Measurements from ENCODE around the gene EGFL7. TPM values are rescaled to one million over a fixed set of nuclear protein-coding genes. Genes with fewer than 3 reads are reported as not detected.

The EGFL7 gene
- total and polyA plus RNA-seq, 9 donors = 56.8 to 95.9 (median 63.7) TPM

DNA sequence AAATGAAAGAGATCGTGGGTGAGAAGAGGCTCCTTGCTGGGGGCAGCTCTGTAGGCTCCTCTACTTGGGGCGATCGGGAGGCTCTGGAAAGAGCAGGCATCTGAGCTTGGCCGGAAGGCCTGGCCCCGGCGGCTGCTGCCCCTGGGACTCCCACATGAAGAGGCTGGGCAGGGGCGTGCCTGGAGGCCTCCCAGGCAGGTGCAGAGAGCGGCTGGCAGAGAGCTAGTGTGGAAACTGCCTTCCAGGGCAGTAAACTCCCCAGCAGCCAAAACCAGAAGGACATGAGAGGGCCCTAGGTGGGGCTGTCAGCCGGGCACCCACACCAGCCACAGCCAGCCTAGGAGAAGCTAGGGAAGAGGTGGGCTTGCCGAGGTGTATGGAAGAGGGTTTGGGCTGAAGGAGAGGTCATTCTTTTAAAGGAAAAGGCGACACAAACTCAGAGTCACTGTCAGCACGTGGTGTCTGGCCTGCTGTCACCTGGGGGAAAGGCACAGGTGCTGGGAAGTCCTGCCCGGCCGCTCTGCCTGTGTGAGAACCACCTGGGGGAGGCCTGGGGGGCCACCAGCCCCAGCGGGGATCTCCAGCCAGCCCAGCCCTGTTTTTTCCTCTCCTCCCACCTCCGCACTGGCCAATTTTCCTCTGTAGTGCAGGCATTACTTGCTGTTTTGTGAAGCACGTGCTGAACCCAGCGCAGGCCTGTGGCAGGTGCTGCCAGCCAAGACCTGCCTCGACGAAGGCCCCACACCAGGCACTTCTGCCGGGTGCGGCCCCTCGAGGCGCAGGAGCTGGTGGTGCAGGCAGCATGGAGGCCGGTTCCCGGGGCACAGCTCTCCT is 44.8 kb upstream of the EGFL7 start:
- H3K4me3 ChIP-seq (ENCODE audit: low read length) = no peak overlapping the region
- H3K27ac ChIP-seq (ENCODE audit: low read length) = no peak overlapping the region
- H3K36me3 ChIP-seq (ENCODE audit: control insufficient read depth, insufficient read depth, low read length) = no peaks in the 10 kb centered on the region
- no peaks in the 10 kb centered on the region for H3K27me3 ChIP-seq (ENCODE audit: control insufficient read depth, insufficient read depth, low read length)
- H3K4me1 ChIP-seq (ENCODE audit: control insufficient read depth, insufficient read depth, low read length) = peaks cover 62% of the 10 kb centered on the region
- WGBS (ENCODE audit: insufficient coverage) = 48% methylated on average over 18 of the region's 26 CpGs
- no peaks in the 10 kb centered on the region for H3K9me3 ChIP-seq (replicated peaks; ENCODE audit: control insufficient read depth, low read depth, low read length)
- DNase-seq = no peak

GRCh38 chr9:136618580-136619547 is 43.9 kb upstream of the EGFL7 start:
- Histone ChIP-seq H3K4me1 (ENCODE audit: control insufficient read depth, insufficient read depth, low read length) (peaks cover 68% of the 10 kb centered on the region), H3K36me3 (ENCODE audit: control insufficient read depth, insufficient read depth, low read length) (no peaks in the 10 kb centered on the region), H3K27me3 (ENCODE audit: control insufficient read depth, insufficient read depth, low read length) (no peaks in the 10 kb centered on the region), H3K27ac (ENCODE audit: low read length) (no peak overlapping the region), H3K9me3 (replicated peaks; ENCODE audit: control insufficient read depth, low read depth, low read length) (no peaks in the 10 kb centered on the region), H3K4me3 (ENCODE audit: low read length) (no peak overlapping the region)
- no peak for DNase-seq
- 71% methylated on average over 19 of the region's 27 CpGs for WGBS (ENCODE audit: insufficient coverage)

DNA sequence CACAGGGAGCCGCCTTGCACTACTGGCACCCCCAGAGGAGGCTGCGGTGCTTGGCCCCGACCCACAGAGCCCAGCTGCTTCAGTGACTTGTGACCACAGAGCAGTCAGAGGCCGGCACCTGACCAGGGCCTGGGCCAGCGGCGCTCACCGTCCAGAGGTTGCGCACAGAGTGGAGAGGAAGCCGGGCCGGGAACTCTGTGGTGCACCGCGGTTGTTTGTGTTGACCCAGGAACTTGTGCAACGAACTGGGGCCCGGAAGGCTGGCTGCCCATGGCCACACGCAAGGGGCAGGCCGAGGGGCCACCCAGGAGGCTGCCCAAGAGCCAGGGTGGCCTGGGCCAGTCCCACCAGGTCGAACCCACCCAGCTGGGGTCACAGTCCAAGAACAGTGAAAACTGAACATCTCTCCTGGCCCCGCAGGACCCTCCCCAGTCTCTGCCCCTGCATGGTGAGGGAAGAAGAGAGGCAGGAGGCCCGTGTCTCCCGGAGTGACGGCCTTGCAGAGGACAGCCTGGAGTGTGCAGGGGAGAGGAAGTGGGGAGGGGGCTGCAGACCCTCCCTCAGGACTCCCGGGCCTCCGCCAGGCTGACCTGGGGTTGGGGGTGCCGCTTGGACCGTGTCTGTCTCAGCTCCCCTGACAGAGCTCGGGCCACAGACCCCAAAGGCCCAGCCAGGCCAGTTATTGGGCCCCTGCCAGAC is 42.8 kb upstream of the EGFL7 start:
- 63% methylated on average over 18 of the region's 26 CpGs for WGBS (ENCODE audit: insufficient coverage)
- peak; percentile 67 for DNase-seq
- Histone ChIP-seq H3K36me3 (ENCODE audit: control insufficient read depth, insufficient read depth, low read length) (no peaks in the 10 kb centered on the region), H3K4me1 (ENCODE audit: control insufficient read depth, insufficient read depth, low read length) (peaks cover 69% of the 10 kb centered on the region), H3K4me3 (ENCODE audit: low read length) (no peak overlapping the region), H3K9me3 (replicated peaks; ENCODE audit: control insufficient read depth, low read depth, low read length) (no peaks in the 10 kb centered on the region), H3K27me3 (ENCODE audit: control insufficient read depth, insufficient read depth, low read length) (no peaks in the 10 kb centered on the region), H3K27ac (ENCODE audit: low read length) (peak overlapping the region; percentile 20)

- DNase-seq = no peak
- WGBS (ENCODE audit: insufficient coverage) = 66% methylated on average over 26 of the region's 29 CpGs
- Histone ChIP-seq H3K27me3 (ENCODE audit: control insufficient read depth, insufficient read depth, low read length) (no peaks in the 10 kb centered on the region), H3K4me1 (ENCODE audit: control insufficient read depth, insufficient read depth, low read length) (peaks cover 70% of the 10 kb centered on the region), H3K4me3 (ENCODE audit: low read length) (no peak overlapping the region), H3K27ac (ENCODE audit: low read length) (no peak overlapping the region), H3K36me3 (ENCODE audit: control insufficient read depth, insufficient read depth, low read length) (no peaks in the 10 kb centered on the region), H3K9me3 (replicated peaks; ENCODE audit: control insufficient read depth, low read depth, low read length) (no peaks in the 10 kb centered on the region)
Observed at GRCh38 chr9:136620441-136621018, 42.2 kb upstream of the EGFL7 start.

- H3K4me1 ChIP-seq (ENCODE audit: control insufficient read depth, insufficient read depth, low read length) = peaks cover 76% of the 10 kb centered on the region
- H3K36me3 ChIP-seq (ENCODE audit: control insufficient read depth, insufficient read depth, low read length) = no peaks in the 10 kb centered on the region
- H3K27ac ChIP-seq (ENCODE audit: low read length) = no peak overlapping the region
- no peaks in the 10 kb centered on the region for H3K27me3 ChIP-seq (ENCODE audit: control insufficient read depth, insufficient read depth, low read length)
- WGBS (ENCODE audit: insufficient coverage) = 19% methylated on average over 26 of the region's 34 CpGs
- H3K9me3 ChIP-seq (replicated peaks; ENCODE audit: control insufficient read depth, low read depth, low read length) = no peaks in the 10 kb centered on the region
- H3K4me3 ChIP-seq (ENCODE audit: low read length) = no peak overlapping the region
- no peak for DNase-seq
Observed at GRCh38 chr9:136621019-136621733, 41.5 kb upstream of the EGFL7 start.

DNA sequence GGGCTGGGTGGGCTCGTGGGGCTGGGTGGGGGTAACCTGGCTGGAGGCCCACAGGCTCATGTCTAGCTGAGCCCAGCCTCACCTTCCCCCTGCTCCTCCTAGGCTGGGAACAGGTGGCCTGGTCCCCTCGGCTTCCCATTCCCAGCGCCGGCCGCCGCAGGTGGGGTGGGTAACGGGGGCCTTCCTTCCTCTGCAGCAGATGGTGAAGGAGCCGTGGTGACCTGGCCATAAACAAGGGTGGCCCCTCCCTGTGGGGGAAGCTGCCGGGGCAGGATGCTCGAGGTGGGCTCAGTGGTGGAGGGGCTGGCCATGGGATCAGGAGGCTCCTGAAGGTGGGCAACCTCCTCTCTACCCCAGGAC is 41.0 kb upstream of the EGFL7 start:
- no peaks in the 10 kb centered on the region for H3K9me3 ChIP-seq (replicated peaks; ENCODE audit: control insufficient read depth, low read depth, low read length)
- peaks cover 80% of the 10 kb centered on the region for H3K4me1 ChIP-seq (ENCODE audit: control insufficient read depth, insufficient read depth, low read length)
- DNase-seq = no peak
- H3K27me3 ChIP-seq (ENCODE audit: control insufficient read depth, insufficient read depth, low read length) = no peaks in the 10 kb centered on the region
- H3K36me3 ChIP-seq (ENCODE audit: control insufficient read depth, insufficient read depth, low read length) = no peaks in the 10 kb centered on the region
- H3K4me3 ChIP-seq (ENCODE audit: low read length) = no peak overlapping the region
- WGBS (ENCODE audit: insufficient coverage) = 49% methylated on average over 6 of the region's 10 CpGs
- H3K27ac ChIP-seq (ENCODE audit: low read length) = no peak overlapping the region

- H3K27ac ChIP-seq (ENCODE audit: low read length) = no peak overlapping the region
- 80% methylated on average over 16 of the region's 16 CpGs for WGBS (ENCODE audit: insufficient coverage)
- H3K27me3 ChIP-seq (ENCODE audit: control insufficient read depth, insufficient read depth, low read length) = no peaks in the 10 kb centered on the region
- no peak for DNase-seq
- H3K4me1 ChIP-seq (ENCODE audit: control insufficient read depth, insufficient read depth, low read length) = peaks cover 86% of the 10 kb centered on the region
- H3K9me3 ChIP-seq (replicated peaks; ENCODE audit: control insufficient read depth, low read depth, low read length) = no peaks in the 10 kb centered on the region
- H3K36me3 ChIP-seq (ENCODE audit: control insufficient read depth, insufficient read depth, low read length) = no peaks in the 10 kb centered on the region
- no peak overlapping the region for H3K4me3 ChIP-seq (ENCODE audit: low read length)
Observed at GRCh38 chr9:136622538-136622948, 40.2 kb upstream of the EGFL7 start.

- Histone ChIP-seq H3K4me3 (ENCODE audit: low read length) (no peak overlapping the region), H3K27me3 (ENCODE audit: control insufficient read depth, insufficient read depth, low read length) (no peaks in the 10 kb centered on the region), H3K36me3 (ENCODE audit: control insufficient read depth, insufficient read depth, low read length) (no peaks in the 10 kb centered on the region), H3K27ac (ENCODE audit: low read length) (no peak overlapping the region), H3K4me1 (ENCODE audit: control insufficient read depth, insufficient read depth, low read length) (peaks cover 85% of the 10 kb centered on the region), H3K9me3 (replicated peaks; ENCODE audit: control insufficient read depth, low read depth, low read length) (no peaks in the 10 kb centered on the region)
- no peak for DNase-seq
- 87% methylated on average over 9 of the region's 19 CpGs for WGBS (ENCODE audit: insufficient coverage)
Observed at GRCh38 chr9:136623016-136623841, 39.5 kb upstream of the EGFL7 start.

- H3K36me3 ChIP-seq (ENCODE audit: control insufficient read depth, insufficient read depth, low read length) = no peaks in the 10 kb centered on the region
- H3K9me3 ChIP-seq (replicated peaks; ENCODE audit: control insufficient read depth, low read depth, low read length) = no peaks in the 10 kb centered on the region
- H3K4me3 ChIP-seq (ENCODE audit: low read length) = no peak overlapping the region
- H3K4me1 ChIP-seq (ENCODE audit: control insufficient read depth, insufficient read depth, low read length) = peaks cover 85% of the 10 kb centered on the region
- H3K27me3 ChIP-seq (ENCODE audit: control insufficient read depth, insufficient read depth, low read length) = no peaks in the 10 kb centered on the region
- no peak for DNase-seq
- 55% methylated on average over 10 of the region's 13 CpGs for WGBS (ENCODE audit: insufficient coverage)
- no peak overlapping the region for H3K27ac ChIP-seq (ENCODE audit: low read length)
Observed at GRCh38 chr9:136623842-136624183, 38.9 kb upstream of the EGFL7 start.

Data from muscle of leg (tissue), 11 donors.